ENCODE results near the gene KLC3.

DNA sequence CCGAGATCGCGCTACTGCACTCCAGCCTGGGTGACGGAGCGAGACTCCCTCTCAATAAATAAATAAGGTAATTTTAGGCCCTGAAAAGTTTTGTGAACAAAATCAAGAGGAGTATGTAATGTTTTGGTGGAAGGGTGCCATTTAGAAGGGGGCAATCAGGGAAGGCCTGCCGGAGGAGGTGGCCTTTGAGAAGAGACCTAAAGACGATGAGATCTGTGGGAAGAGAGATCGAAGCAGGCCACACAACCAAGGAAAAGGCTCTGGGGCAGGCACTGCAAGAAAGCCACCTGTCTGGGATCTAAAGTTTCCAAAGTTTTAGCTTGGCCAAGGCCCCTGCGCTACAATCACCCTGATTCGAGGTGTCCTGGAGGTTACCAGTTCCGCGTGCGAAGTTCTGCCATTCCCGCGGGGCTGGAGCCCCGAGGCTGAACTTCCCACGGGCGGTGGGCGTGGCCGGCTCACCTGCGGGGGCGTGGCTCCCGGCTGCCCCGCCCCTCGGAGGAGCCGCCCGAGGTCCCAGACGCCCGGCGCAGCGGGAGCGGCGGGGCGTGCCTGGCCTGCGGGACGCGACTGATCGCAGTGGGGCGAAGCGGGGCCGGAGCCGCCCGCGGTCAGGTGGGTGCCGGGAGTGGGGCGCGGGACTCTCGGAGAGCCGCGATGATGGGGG lies at the start of gene KLC3:
- TF ChIP-seq, protein P1, sequence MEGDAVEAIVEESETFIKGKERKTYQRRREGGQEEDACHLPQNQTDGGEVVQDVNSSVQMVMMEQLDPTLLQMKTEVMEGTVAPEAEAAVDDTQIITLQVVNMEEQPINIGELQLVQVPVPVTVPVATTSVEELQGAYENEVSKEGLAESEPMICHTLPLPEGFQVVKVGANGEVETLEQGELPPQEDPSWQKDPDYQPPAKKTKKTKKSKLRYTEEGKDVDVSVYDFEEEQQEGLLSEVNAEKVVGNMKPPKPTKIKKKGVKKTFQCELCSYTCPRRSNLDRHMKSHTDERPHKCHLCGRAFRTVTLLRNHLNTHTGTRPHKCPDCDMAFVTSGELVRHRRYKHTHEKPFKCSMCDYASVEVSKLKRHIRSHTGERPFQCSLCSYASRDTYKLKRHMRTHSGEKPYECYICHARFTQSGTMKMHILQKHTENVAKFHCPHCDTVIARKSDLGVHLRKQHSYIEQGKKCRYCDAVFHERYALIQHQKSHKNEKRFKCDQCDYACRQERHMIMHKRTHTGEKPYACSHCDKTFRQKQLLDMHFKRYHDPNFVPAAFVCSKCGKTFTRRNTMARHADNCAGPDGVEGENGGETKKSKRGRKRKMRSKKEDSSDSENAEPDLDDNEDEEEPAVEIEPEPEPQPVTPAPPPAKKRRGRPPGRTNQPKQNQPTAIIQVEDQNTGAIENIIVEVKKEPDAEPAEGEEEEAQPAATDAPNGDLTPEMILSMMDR (IDR thresholded peaks at IDR 0.05; ENCODE audit: low read length), result no peak
- no peak for TF ChIP-seq EZH2 (IDR thresholded peaks at IDR 0.05; ENCODE audit: borderline replicate concordance, low read length)

Measured in OCI-LY1 (cell line).